Ascending aorta (tissue), 2 donors: ENCODE data around the gene SENP5. TPM values are rescaled to one million over a fixed set of nuclear protein-coding genes. Genes with fewer than 3 reads are reported as not detected.

ENCODE experiments used
- DNase-seq, 2 donors: peaks; one replicate each; pipeline ENCODE4 v3.0.0-alpha.2; 2019; ENCODE audit warnings: low spot score in 2 of 2
- H3K27ac ChIP-seq, 2 donors: fragments of 200-600 bp; sonication (generic); one replicate each; pipeline ENCODE4 v1.5.1; 2016 to 2017; ENCODE audit warnings: mild to moderate bottlenecking in 1 of 2
- H3K27me3 ChIP-seq: fragments of 200-600 bp; sonication (generic); one replicate; pipeline ENCODE4 v1.5.1; 2017
- H3K36me3 ChIP-seq, 2 donors: fragments of 200-600 bp; sonication (generic); one replicate each; pipeline ENCODE4 v1.5.1; 2016
- H3K4me1 ChIP-seq, 2 donors: fragments of 200-600 bp; sonication (generic); one replicate each; pipeline ENCODE4 v1.5.1; 2016 to 2017; ENCODE audit warnings: mild to moderate bottlenecking in 1 of 2
- H3K4me3 ChIP-seq, 2 donors: fragments of 200-600 bp; sonication (generic); one replicate each; pipeline ENCODE4 v1.5.1; 2016 to 2017; ENCODE audit warnings: mild to moderate bottlenecking in 1 of 2
- H3K9me3 ChIP-seq, 2 donors: fragments of 200-600 bp; sonication (generic); one replicate each; pipeline ENCODE4 v1.5.1; 2016
- intact Hi-C: fragments of 100-400 bp; cut with DNase I; formaldehyde crosslinking; loops from one replicate; pipeline ENCODE4 v1.15.1; 2023
- total RNA-seq: library from RNA; depleted of rRNA; stranded (reverse); fragments of >200 nt; gene quantifications from one replicate; pipeline ENCODE4 v1.1.0, GENCODE V29; 2016
- TF ChIP-seq, protein P1 (sequence below), 3 experiments: fragments of 200-600 bp in 2 of 3; fragments of 450-650 bp in 1 of 3; sonication (generic) in 2 of 3; IDR thresholded peaks; one replicate each; pipeline ENCODE4 v1.5.1; 2016 to 2019; ENCODE audit warnings: antibody characterized with exemption in 3 of 3, mild to moderate bottlenecking in 1 of 3, moderate library complexity in 1 of 3

SENP5 gene
- total RNA-seq, 1 donor from 2014 or later = 11.0 TPM

DNA sequence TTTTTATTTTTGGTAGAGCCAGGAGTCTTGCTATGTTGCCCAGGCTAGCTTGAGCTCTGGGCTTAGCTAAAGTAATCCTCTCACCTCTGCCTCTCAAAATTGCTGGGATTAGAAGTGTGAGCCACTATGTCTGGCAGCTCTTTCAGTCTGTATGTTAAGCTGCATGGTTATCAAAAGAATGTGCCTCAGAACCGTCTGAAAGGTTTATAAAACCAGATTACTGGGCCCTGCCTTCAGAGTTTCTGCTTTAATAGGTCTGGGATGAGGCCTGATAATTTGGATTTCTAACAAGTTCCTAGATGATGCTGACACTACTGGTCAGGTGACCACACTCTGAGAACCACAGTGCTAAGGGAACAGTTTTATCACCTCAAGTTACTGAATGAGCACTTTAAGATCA is 34.6 kb downstream of the SENP5 start:
- H3K4me1 ChIP-seq = no peaks in the 10 kb centered on the region
- no peak for DNase-seq
- H3K4me3 ChIP-seq = no peak overlapping the region
- H3K27ac ChIP-seq = no peak overlapping the region
- no peaks in the 10 kb centered on the region for H3K27me3 ChIP-seq
- H3K36me3 ChIP-seq = peaks cover 34 to 54% of the 10 kb centered on the region in 2 donors
- TF ChIP-seq, protein P1, sequence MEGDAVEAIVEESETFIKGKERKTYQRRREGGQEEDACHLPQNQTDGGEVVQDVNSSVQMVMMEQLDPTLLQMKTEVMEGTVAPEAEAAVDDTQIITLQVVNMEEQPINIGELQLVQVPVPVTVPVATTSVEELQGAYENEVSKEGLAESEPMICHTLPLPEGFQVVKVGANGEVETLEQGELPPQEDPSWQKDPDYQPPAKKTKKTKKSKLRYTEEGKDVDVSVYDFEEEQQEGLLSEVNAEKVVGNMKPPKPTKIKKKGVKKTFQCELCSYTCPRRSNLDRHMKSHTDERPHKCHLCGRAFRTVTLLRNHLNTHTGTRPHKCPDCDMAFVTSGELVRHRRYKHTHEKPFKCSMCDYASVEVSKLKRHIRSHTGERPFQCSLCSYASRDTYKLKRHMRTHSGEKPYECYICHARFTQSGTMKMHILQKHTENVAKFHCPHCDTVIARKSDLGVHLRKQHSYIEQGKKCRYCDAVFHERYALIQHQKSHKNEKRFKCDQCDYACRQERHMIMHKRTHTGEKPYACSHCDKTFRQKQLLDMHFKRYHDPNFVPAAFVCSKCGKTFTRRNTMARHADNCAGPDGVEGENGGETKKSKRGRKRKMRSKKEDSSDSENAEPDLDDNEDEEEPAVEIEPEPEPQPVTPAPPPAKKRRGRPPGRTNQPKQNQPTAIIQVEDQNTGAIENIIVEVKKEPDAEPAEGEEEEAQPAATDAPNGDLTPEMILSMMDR (IDR thresholded peaks at IDR 0.05) = no peak
- intact Hi-C loops = no loop called here
- H3K9me3 ChIP-seq = no peaks in the 10 kb centered on the region

DNA sequence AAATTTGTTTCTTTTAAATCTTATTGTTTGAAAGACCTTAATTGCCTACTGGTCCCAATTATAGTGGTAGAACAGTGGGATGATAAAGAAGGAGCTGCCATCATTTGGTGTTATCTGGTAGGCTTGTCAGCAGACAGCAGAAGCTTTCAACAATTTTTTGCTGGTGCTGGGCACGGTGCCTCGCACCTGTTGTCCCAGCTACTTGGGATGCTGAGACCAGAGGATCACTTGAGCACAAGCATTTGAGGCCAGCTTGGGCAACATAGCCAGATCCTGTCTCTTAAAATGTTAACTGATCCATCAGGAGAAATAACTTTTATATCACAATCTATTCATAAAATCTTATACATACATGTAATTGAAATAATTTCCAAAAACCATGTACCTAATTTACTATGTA is 36.0 kb downstream of the SENP5 start:
- Histone ChIP-seq H3K36me3 (peaks cover 42 to 63% of the 10 kb centered on the region in 2 donors), H3K27me3 (no peaks in the 10 kb centered on the region), H3K4me1 (no peaks in the 10 kb centered on the region), H3K27ac (no peak overlapping the region), H3K9me3 (no peaks in the 10 kb centered on the region), H3K4me3 (no peak overlapping the region)
- DNase-seq = no peak
- intact Hi-C loops = no loop called here
- TF ChIP-seq, protein P1 (IDR thresholded peaks at IDR 0.05) = no peak

DNA sequence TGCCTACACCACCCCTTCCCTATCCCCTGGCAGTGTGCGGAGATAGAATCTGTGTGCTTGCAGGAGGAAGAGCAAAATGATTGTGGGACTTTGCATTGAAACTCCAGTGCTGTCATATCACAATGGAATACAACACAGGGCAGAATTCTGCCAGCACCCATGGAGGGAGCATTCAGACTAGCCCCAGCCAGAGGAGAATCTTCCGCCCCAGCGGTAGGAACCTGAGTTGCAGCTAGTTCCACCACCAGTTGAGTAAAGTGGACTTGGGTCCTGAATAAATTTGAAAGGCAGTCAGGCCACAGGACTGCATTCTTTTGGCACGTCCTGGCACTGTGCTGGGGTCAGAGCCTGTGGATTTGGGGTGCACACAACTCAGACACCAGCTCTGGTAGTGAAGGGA is 47.1 kb downstream of the SENP5 start:
- TF ChIP-seq, protein P1 (IDR thresholded peaks at IDR 0.05) = no peak
- H3K4me3 ChIP-seq = no peak overlapping the region
- H3K27ac ChIP-seq = no peak overlapping the region
- DNase-seq = no peak
- intact Hi-C loops = no loop called here
- peaks cover 10 to 30% of the 10 kb centered on the region in 2 donors for H3K36me3 ChIP-seq
- no peaks in the 10 kb centered on the region for H3K27me3 ChIP-seq
- no peaks in the 10 kb centered on the region for H3K9me3 ChIP-seq
- H3K4me1 ChIP-seq = no peaks in the 10 kb centered on the region

- H3K36me3 ChIP-seq = peaks cover 10 to 30% of the 10 kb centered on the region in 2 donors
- TF ChIP-seq, protein P1 (IDR thresholded peaks at IDR 0.05) = no peak
- intact Hi-C loops = no loop called here
- no peak overlapping the region for H3K4me3 ChIP-seq
- H3K27me3 ChIP-seq = no peaks in the 10 kb centered on the region
- no peaks in the 10 kb centered on the region for H3K9me3 ChIP-seq
- no peak overlapping the region for H3K27ac ChIP-seq
- H3K4me1 ChIP-seq = no peaks in the 10 kb centered on the region
- DNase-seq = no peak
Observed at GRCh38 chr3:196915375-196915774, 47.7 kb downstream of the SENP5 start.

GRCh38 chr3:196916221-196916620 is 48.5 kb downstream of the SENP5 start:
- H3K4me1 ChIP-seq = no peaks in the 10 kb centered on the region
- intact Hi-C loops = no loop called here
- TF ChIP-seq, protein P1 (IDR thresholded peaks at IDR 0.05) = no peak
- DNase-seq = no peak
- H3K27ac ChIP-seq = no peak overlapping the region
- H3K9me3 ChIP-seq = no peaks in the 10 kb centered on the region
- H3K4me3 ChIP-seq = no peak overlapping the region
- no peaks in the 10 kb centered on the region for H3K27me3 ChIP-seq
- H3K36me3 ChIP-seq = peaks cover 10 to 30% of the 10 kb centered on the region in 2 donors

GRCh38 chr3:196916995-196917394 is 49.3 kb downstream of the SENP5 start:
- H3K4me1 ChIP-seq = no peaks in the 10 kb centered on the region
- H3K27ac ChIP-seq = no peak overlapping the region
- DNase-seq = no peak
- H3K27me3 ChIP-seq = no peaks in the 10 kb centered on the region
- intact Hi-C loops = no loop called here
- peaks cover 10 to 30% of the 10 kb centered on the region in 2 donors for H3K36me3 ChIP-seq
- H3K4me3 ChIP-seq = no peak overlapping the region
- TF ChIP-seq, protein P1 (IDR thresholded peaks at IDR 0.05) = no peak
- no peaks in the 10 kb centered on the region for H3K9me3 ChIP-seq
